Urothelium cell line (cell line): ENCODE measurements around the gene MRGPRE.

Source experiments
- DNase-seq: peaks from one replicate; pipeline ENCODE4 v3.0.0; 2011; ENCODE audit warnings: low spot score, mixed read lengths
- FAIRE-seq: peaks from 2 replicates; lab custom pipeline; 2011; peaks lifted over from hg19 to GRCh38; lab: Jason Lieb, UNC

The MRGPRE gene

GRCh38 chr11:3227568-3228444, 4.4 kb downstream of the MRGPRE start:
- FAIRE-seq: no peak
- no peak for DNase-seq

DNA sequence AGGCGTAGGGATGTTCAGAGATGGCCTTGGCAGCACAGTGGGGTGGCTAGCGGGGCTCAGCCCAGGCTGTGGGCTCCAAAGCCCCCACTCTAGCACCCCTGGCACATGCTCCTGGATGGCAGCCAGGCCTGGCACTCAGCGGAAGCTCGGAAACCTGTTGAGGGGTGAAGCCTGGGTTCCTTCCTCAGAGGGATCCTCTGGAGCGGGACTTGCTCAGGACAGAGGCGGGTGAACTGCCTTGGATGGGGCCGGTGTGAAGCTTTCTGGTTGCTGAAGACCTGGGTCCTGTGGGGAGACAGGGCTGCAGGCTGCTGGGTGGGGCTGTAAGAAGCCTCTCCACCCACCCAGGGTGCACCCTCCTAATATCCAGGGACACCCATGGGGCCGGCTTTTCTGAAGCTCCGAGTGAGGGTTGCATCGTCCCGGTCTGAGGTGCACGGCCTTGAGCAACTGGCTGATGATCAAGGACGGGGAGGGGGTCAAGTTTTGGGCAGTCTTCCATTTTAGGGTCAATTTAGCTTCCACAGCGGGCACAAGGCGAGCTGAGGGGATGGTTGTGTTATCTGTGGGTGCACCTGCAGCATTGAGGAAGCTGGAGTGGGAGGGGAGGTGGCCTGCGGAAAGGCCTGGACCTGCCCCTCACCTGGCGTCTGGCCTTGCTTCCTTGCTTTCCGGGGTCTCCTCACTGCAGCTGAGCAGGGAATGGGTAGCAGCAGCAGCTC, 5.2 kb downstream of the MRGPRE start:
- no peak for FAIRE-seq
- no peak for DNase-seq

DNA sequence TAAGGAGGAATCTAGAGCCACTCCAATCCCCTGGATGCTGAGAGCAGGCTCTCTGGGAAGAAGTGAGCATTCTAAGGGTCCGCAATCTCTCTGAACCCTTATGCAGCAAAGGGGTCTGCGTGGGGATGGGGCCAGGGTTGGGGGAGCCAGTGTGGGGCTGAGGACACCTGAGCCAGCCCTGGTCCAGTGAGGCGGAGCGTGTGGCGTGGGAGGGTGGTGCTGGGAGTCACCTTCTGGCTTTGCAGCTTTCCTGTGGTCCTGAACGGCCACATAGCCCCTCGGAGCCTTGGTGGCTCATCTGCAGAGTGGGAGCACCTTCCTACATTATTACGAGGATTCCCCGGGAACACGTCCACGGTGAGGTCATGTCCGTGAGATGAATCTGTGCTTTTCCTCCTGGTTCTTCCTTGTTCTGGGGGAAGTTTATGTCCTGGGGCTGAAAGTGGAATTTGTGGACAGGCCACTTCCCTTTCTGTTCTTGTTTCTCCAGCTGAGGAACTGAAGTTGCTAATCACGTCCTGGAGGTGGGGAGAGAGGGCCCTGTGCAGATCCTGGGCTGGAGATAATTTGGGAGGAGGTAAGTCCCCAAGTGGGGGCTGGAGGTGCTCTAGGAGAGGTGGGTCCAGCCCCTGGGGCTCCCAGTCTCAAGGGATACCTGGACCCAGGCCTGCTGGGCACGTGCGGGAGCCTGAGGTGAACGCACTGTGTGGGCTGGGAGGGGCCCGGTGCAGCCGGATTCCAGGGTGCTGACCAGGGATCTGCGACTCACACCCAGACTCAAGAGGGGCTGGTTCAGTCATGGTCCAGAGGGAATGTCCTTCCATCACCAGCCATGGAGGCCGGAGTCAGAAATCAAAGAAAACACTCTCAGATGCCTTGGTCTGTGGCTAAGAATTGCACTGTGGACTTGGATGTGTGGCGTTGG, 6.1 kb downstream of the MRGPRE start:
- DNase-seq: no peak
- FAIRE-seq: no peak

- FAIRE-seq (no peak), DNase-seq (no peak)
Measured at GRCh38 chr11:3225159-3225758, 7.0 kb downstream of the MRGPRE start.

DNA sequence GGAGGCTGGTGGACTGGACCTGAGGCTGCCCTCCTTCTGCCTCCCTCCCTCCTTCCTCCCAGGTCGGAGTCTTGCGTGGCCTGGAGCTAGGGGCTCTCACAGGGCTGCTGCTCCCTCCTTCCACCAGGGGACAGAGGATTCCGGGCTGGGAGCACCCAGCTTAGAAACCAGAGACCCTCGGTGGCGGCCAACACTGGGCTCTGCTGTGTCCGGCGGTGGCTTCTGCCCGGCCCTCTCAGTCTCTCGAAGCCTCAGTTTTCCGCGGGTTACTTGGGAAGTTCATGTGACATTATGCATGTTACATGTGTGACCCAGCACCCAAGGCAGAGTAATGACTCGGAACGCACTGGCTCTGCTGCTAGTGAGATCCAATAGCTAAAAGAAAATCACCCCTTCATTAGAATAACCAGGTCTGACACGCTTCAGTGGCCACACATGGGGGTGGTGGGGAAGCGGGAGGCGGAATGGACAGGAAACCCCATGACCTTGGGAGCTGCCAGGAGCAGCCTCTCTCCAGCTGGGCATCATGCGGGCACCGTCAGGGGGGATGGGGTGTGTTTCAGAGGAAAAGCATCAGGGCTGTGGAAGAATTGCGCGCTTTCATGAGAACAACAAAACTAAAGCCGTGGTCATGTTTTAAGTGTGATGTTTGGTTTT, 7.7 kb downstream of the MRGPRE start:
- no peak for DNase-seq
- FAIRE-seq: no peak

DNA sequence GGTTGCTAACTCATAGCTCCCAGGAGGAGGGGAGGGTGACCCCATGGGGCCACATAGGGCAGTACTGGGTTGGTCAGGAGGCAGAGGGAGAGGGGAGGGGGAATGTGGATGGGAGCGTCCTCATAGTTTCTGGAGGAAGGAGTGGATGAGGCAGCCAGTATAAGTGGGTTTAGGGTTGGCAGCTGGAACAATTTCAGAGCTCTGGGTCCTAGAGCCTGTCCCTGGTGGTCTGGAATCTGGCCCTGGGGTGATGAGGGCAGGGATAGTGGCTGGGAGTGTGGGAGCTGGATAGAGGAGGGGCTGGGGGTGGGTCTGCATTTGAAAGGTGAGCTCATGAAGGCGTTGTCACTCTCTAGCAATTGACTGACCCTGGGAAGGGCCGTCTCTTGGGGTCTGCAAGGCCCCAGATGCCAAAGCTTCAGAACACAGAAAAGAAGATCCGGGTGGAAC, 8.3 kb downstream of the MRGPRE start:
- DNase-seq (no peak), FAIRE-seq (no peak)

GRCh38 chr11:3222941-3223915, 9.0 kb downstream of the MRGPRE start:
- no peak for FAIRE-seq
- no peak for DNase-seq

DNA sequence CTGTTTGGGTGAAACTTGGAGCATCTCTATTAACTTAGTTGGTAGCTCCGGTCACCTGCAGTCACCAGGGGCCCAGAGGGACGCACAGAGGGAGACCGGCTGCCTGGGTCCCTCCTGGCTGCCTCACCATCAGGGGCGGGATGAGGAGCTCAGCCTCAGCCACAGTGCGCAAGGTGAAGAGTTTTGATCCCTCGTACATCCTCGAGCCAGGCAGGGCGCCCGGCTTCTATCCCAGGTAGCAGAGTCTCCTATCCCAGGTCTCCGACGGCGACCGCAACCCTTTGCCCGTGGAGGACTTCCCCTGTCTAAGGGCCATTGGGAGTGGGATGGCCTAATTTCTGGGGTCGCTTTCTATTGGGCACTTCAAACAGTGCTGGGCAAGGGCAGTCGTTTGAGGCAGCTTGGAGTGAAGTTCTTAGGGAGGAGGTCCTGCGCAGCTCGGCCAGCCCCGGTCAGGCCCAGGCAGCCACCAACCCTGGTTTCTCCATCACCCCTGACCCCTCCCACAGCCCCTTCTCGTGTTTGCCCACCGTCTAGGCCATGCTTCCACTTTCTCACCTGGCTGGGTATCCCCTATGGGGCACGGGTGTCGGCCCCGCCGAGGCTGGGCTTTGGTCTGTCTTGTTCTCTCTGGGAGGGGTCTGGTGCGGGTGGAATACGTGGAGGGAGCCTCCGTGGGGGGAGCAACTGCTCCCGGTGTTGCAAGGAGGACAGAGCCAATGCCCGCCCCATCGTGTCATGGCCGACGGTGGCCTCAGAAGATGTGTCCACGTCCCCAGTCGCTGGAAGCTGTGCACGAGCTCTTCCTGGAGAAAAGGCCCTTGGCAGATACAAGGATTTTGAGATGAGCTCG, 10.0 kb downstream of the MRGPRE start:
- FAIRE-seq (no peak), DNase-seq (no peak)

DNA sequence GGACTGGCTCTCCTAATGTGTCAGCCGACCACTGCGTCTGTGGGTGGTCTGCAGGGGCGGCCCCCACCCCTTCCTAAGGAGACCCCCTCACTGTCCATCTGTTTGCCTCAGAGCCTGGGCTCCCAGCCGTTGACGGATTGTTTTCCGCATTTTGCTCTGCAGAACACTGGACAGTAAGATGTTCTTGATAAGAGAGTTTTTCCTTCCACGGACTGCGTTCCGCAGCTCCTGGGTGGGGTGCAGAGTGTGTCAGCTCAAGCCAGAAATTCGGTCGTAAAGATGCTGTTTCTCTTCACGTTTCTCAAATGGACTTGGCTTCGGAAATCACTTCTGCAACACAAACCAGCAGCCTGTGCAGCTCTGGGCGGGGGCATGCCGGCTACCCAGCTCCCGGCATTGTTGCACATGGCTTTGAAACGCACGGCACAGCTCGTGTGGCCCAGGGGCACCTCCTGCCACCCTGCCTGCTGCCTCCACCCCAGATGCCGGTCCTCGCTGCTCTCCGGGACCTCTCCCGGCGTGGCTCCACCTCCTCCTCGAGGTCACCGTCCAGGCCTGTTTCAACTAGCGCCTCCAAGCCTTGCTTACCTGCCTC, 10.7 kb downstream of the MRGPRE start:
- FAIRE-seq (no peak), DNase-seq (no peak)

- DNase-seq (no peak), FAIRE-seq (no peak)
Measured at GRCh38 chr11:3220521-3221407, 11.5 kb downstream of the MRGPRE start.

DNA sequence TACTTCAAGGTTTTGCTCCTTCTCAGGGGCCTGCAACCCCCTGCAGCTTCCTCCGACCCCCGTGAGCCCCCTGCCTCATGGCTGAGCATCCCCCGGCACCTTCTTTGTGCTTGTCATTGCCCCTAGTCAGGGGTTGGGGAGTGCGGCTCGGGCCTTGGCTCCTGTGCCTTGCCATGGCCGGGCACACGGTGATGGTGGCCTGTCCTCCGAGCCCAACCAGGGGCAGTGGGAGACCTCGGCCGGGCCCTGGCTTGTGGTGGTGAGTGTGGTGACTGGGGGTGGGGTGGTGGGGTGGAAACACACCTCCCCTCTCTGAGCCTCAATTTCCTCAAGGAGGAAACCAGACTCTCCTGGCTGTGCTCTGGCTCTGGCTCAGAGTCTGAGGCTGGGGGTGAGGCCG, 12.1 kb downstream of the MRGPRE start:
- no peak for FAIRE-seq

DNA sequence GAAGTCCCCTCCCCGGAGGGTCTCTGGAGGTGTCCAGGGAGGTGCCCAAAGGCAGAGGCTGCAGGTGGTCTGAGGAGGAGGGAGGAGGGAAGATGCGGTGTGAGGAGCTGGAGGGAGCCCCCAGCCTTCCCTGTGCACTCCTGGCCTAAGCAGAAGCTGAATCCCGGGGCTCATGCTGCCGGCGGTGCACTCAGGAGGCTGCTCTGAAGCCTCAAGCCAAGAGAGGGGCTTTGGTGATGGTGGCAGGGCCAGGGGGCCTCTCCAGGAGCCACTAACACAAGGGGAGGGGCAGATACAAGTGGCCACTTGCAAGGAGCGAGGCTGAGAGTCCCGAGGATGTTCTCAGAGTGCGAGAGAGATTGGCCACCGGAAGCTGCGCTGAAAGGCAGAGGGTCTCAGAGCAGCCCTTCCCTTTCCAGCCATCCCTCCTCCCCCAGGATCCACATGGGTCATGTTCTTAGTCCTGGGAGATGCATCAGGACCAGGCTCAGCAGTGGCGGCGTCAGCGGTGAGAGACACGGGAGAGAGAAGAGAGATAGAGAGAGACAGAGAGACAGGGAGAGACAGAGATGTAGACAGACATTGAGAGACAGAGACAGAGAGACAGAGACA, 12.8 kb downstream of the MRGPRE start:
- no peak for FAIRE-seq

More for the DNA sequence above, 12.1 kb downstream of the MRGPRE start:
- DNase-seq: no peak

GRCh38 chr11:3218483-3219280, 13.5 kb downstream of the MRGPRE start, which contains the start of gene MRGPRG:
Gene MRGPRG (minus strand): TSS chr11:3218813. CDS start chr11:3218813, 0 bp downstream.
- no peak for FAIRE-seq
- DNase-seq: no peak

More for the DNA sequence above, 12.8 kb downstream of the MRGPRE start:
- DNase-seq: no peak

- FAIRE-seq (no peak), DNase-seq (no peak)
Measured at GRCh38 chr11:3217818-3218482, 14.3 kb downstream of the MRGPRE start.
